GM23338 (cell line): ENCODE measurements around the gene SORBS2. TPM values are rescaled to one million over a fixed set of nuclear protein-coding genes. Genes with fewer than 3 reads are reported as not detected.

Experiments used
- ATAC-seq: fragments of 200-7000 bp; cut with Tn5 transposase; 3 replicates; pipeline ENCODE4 v1.9.1; 2020
- DNase-seq: peaks from one replicate; pipeline ENCODE4 v3.0.0-alpha.2; 2015; ENCODE audit warnings: low spot score
- H2AFZ ChIP-seq: fragments of 200-600 bp; sonication (generic); 2 replicates; pipeline ENCODE4 v1.8.0; 2016; ENCODE audit warnings: antibody characterized with exemption, mild to moderate bottlenecking, moderate library complexity
- H3F3A ChIP-seq: fragments of 200-600 bp; sonication (generic); replicated peaks from 2 replicates; pipeline ENCODE4 v1.8.0; 2017; ENCODE audit warnings: antibody characterized with exemption, mixed run types, low read depth
- H3K27ac ChIP-seq: fragments of 200-600 bp; sonication (generic); 2 replicates; pipeline ENCODE4 v1.6.1; 2016; ENCODE audit warnings: low read depth
- H3K27me3 ChIP-seq: fragments of 200-600 bp; sonication (generic); 2 replicates; pipeline ENCODE4 v1.8.0; 2016; ENCODE audit warnings: mild to moderate bottlenecking, mixed run types, moderate library complexity; ENCODE audit not compliant: insufficient read depth
- H3K36me3 ChIP-seq: fragments of 200-600 bp; sonication (generic); 2 replicates; pipeline ENCODE4 v1.8.0; 2016; ENCODE audit warnings: mild to moderate bottlenecking; ENCODE audit not compliant: insufficient read depth
- H3K4me1 ChIP-seq: fragments of 200-600 bp; sonication (generic); 2 replicates; pipeline ENCODE4 v1.8.0; 2016; ENCODE audit warnings: mild to moderate bottlenecking, moderate library complexity; ENCODE audit not compliant: insufficient read depth
- H3K4me2 ChIP-seq: fragments of 200-600 bp; sonication (generic); 2 replicates; pipeline ENCODE4 v1.7.1; 2017; ENCODE audit warnings: mixed run types
- H3K4me3 ChIP-seq: fragments of 200-600 bp; sonication (generic); 2 replicates; pipeline ENCODE4 v1.6.1; 2016; ENCODE audit warnings: mixed run types
- H3K79me2 ChIP-seq: fragments of 200-600 bp; sonication (generic); replicated peaks from 2 replicates; pipeline ENCODE4 v1.8.0; 2017; ENCODE audit warnings: mild to moderate bottlenecking; ENCODE audit not compliant: insufficient read depth
- H3K9me2 ChIP-seq: fragments of 200-600 bp; sonication (generic); 2 replicates; pipeline ENCODE4 v1.8.0; 2017; ENCODE audit not compliant: insufficient read depth
- H4K20me1 ChIP-seq: fragments of 200-600 bp; sonication (generic); replicated peaks from 2 replicates; pipeline ENCODE4 v1.8.0; 2017; ENCODE audit warnings: mild to moderate bottlenecking; ENCODE audit not compliant: insufficient read depth
- H3K27ac Mint-ChIP-seq: 2 replicates; pipeline ENCODE4 v1.8.0; 2020; ENCODE audit warnings: inconsistent platforms, mild to moderate bottlenecking, moderate library complexity, mixed read lengths
- H3K27me3 Mint-ChIP-seq: 3 replicates; pipeline ENCODE4 v1.8.0; 2022; ENCODE audit warnings: low read depth, mild to moderate bottlenecking, moderate library complexity, mixed read lengths, inconsistent platforms; ENCODE audit not compliant: insufficient read depth, poor library complexity
- H3K36me3 Mint-ChIP-seq: 3 replicates; pipeline ENCODE4 v1.8.0; 2021; ENCODE audit warnings: low read depth, mild to moderate bottlenecking, inconsistent platforms, moderate library complexity, mixed read lengths
- H3K4me1 Mint-ChIP-seq: 3 replicates; pipeline ENCODE4 v1.8.0; 2020; ENCODE audit warnings: mild to moderate bottlenecking, inconsistent platforms, mixed read lengths
- H3K4me3 Mint-ChIP-seq: 3 replicates; pipeline ENCODE4 v1.8.0; 2021; ENCODE audit warnings: moderate library complexity, mild to moderate bottlenecking, inconsistent platforms, mixed read lengths
- H3K9me3 Mint-ChIP-seq: 3 replicates; pipeline ENCODE4 v1.8.0; 2020; ENCODE audit warnings: moderate library complexity, mild to moderate bottlenecking, inconsistent platforms, mixed read lengths
- CREB1 ChIP-seq: fragments of 250-450 bp; sonication (Bioruptor Pico); IDR thresholded peaks from 2 replicates; pipeline ENCODE4 v1.5.0; 2020; ENCODE audit warnings: low read depth, mild to moderate bottlenecking, moderate library complexity
- EZH2 ChIP-seq: fragments of 200-600 bp; sonication (generic); IDR thresholded peaks from one replicate; pipeline ENCODE4 v1.8.0; 2017; ENCODE audit warnings: antibody characterized with exemption, mild to moderate bottlenecking, low read depth; ENCODE audit not compliant: unreplicated experiment
- EZH2phosphoT487 ChIP-seq: fragments of 200-600 bp; sonication (generic); IDR thresholded peaks from one replicate; pipeline ENCODE4 v1.8.1; 2018; ENCODE audit warnings: antibody characterized with exemption; ENCODE audit not compliant: unreplicated experiment
- JUNB ChIP-seq: IDR thresholded peaks from one replicate; pipeline ENCODE4 v1.6.1; 2016; ENCODE audit warnings: antibody characterized with exemption; ENCODE audit not compliant: unreplicated experiment
- NANOG ChIP-seq: IDR thresholded peaks from 2 replicates; pipeline ENCODE4 v1.6.1; 2016; ENCODE audit warnings: antibody characterized with exemption, borderline replicate concordance
- POLR2AphosphoS5 ChIP-seq: IDR thresholded peaks from 2 replicates; pipeline ENCODE4 v1.6.1; 2016; ENCODE audit warnings: antibody characterized with exemption, low read depth
- STAT1 ChIP-seq: IDR thresholded peaks from one replicate; pipeline ENCODE4 v1.6.1; 2016; ENCODE audit warnings: antibody characterized with exemption; ENCODE audit not compliant: unreplicated experiment
- ZNF114 ChIP-seq: fragments of 250-450 bp; sonication (Bioruptor Pico); IDR thresholded peaks from 2 replicates; pipeline ENCODE4 v1.5.0; 2020; ENCODE audit warnings: mild to moderate bottlenecking, moderate library complexity
- ZNF331 ChIP-seq: fragments of 250-450 bp; sonication (Bioruptor Pico); IDR thresholded peaks from 2 replicates; pipeline ENCODE4 v1.5.0; 2020; ENCODE audit warnings: low read depth, mild to moderate bottlenecking, moderate library complexity
- polyA plus RNA-seq: library from polyadenylated mRNA; unstranded; fragments of >200 nt; fragmentation: Nextera tagmentation; extraction: Ambion mirVana; gene quantifications from 2 replicates; pipeline ENCODE4 v1.2.1, GENCODE V29; 2016
- total RNA-seq: library from RNA; depleted of rRNA; stranded (reverse); fragments of >200 nt; shearing (Covaris generic); gene quantifications from 2 replicates; pipeline ENCODE4 v1.2.3, GENCODE V29; 2014
- TF ChIP-seq, protein P1 (sequence below), 2 experiments: fragments of 200-600 bp in 1 of 2; sonication (generic) in 1 of 2; conservative IDR thresholded peaks; 2 replicates each; pipeline versions ENCODE4 v1.5.1 to v1.6.1; 2016 to 2017; ENCODE audit warnings: antibody characterized with exemption in 2 of 2, low read depth in 2 of 2, mild to moderate bottlenecking in 2 of 2, moderate library complexity in 1 of 2
- TF ChIP-seq, protein P2 (sequence below): fragments of 250-450 bp; sonication (Bioruptor Pico); IDR thresholded peaks from 2 replicates; pipeline ENCODE4 v1.5.0; 2020; ENCODE audit warnings: mild to moderate bottlenecking, moderate library complexity
- TF ChIP-seq, protein P3 (sequence below): IDR thresholded peaks from 2 replicates; pipeline ENCODE4 v1.6.1; 2016; ENCODE audit warnings: antibody characterized with exemption
- TF ChIP-seq, protein P4 (sequence below): IDR thresholded peaks from one replicate; pipeline ENCODE4 v1.6.1; 2018; ENCODE audit warnings: antibody characterized with exemption; ENCODE audit not compliant: unreplicated experiment

SORBS2 gene
- total and polyA plus RNA-seq, 2 experiments from 2014 or later = 17.8 to 27.6 TPM

DNA sequence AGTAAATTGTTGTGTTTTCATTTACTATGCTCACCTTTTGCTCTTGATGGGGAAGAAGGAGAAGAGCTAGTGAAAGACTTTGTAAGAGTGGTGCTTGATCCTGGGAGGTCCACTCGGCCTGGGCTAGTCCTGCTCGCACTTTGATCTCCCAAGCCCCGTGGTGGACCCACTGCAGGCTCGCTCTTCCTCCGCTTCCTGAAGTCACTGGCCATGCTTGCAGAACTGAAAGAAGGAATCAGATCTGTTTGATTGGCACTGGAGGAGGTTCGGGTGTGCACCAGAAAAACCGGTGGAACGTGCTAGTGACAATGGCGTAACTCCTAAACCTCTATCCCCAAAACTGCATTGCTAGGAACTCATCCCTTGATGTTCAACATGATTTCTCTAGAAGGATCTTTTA lies 185.2 kb downstream of the SORBS2 start (continued):
- TF ChIP-seq POLR2AphosphoS5 (no peak), CREB1 (no peak), STAT1 (no peak), EZH2phosphoT487 (no peak), NANOG (no peak), ZNF331 (CRISPR knock-in tag) (no peak)
- TF ChIP-seq, protein P1, sequence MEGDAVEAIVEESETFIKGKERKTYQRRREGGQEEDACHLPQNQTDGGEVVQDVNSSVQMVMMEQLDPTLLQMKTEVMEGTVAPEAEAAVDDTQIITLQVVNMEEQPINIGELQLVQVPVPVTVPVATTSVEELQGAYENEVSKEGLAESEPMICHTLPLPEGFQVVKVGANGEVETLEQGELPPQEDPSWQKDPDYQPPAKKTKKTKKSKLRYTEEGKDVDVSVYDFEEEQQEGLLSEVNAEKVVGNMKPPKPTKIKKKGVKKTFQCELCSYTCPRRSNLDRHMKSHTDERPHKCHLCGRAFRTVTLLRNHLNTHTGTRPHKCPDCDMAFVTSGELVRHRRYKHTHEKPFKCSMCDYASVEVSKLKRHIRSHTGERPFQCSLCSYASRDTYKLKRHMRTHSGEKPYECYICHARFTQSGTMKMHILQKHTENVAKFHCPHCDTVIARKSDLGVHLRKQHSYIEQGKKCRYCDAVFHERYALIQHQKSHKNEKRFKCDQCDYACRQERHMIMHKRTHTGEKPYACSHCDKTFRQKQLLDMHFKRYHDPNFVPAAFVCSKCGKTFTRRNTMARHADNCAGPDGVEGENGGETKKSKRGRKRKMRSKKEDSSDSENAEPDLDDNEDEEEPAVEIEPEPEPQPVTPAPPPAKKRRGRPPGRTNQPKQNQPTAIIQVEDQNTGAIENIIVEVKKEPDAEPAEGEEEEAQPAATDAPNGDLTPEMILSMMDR (conservative IDR thresholded peaks at IDR 0.05; ENCODE audit: low read depth in 2 of 2) = no peak

DNA sequence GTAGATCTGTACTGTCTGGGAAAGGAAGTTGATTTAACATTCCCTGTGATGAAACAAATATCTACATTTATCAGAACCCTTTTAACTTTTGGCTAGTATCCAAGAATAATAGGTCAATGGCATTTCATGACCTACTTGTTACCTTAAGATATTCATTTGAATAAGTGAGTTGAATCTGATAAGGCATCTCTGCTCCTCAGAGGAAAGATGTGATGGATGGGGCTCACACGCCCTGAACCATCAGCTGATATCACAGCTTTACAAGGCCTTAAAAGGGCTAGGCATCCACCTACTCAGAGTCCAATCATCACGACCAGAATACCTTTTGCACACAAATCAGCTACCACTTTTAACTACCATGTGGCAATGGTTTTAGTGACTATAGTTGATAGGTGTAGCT lies 186.5 kb downstream of the SORBS2 start:
- H3K9me2 ChIP-seq = peaks cover 12% of the 10 kb centered on the region; the same call in 1 of the 2 replicates
- peaks cover 26% of the 10 kb centered on the region for H3K36me3 Mint-ChIP-seq
- H3K27me3 Mint-ChIP-seq = no peaks in the 10 kb centered on the region
- no peak overlapping the region for H2AFZ ChIP-seq
- no peak overlapping the region for H3K27ac Mint-ChIP-seq
- H3F3A ChIP-seq = no peaks in the 10 kb centered on the region
- no peak overlapping the region for H3K27ac ChIP-seq
- no peaks in the 10 kb centered on the region for H3K9me3 Mint-ChIP-seq
- H3K4me2 ChIP-seq = no peak overlapping the region
- DNase-seq (no peak), ATAC-seq (no peak)
- no peaks in the 10 kb centered on the region for H3K4me1 Mint-ChIP-seq
- H3K27me3 ChIP-seq = no peaks in the 10 kb centered on the region
- no peak overlapping the region for H3K4me3 ChIP-seq
- H3K79me2 ChIP-seq = no peaks in the 10 kb centered on the region
- H4K20me1 ChIP-seq = no peaks in the 10 kb centered on the region
- H3K4me1 ChIP-seq = no peaks in the 10 kb centered on the region
- no peaks in the 10 kb centered on the region for H3K36me3 ChIP-seq
- H3K4me3 Mint-ChIP-seq = no peak overlapping the region
- TF ChIP-seq, protein P2, sequence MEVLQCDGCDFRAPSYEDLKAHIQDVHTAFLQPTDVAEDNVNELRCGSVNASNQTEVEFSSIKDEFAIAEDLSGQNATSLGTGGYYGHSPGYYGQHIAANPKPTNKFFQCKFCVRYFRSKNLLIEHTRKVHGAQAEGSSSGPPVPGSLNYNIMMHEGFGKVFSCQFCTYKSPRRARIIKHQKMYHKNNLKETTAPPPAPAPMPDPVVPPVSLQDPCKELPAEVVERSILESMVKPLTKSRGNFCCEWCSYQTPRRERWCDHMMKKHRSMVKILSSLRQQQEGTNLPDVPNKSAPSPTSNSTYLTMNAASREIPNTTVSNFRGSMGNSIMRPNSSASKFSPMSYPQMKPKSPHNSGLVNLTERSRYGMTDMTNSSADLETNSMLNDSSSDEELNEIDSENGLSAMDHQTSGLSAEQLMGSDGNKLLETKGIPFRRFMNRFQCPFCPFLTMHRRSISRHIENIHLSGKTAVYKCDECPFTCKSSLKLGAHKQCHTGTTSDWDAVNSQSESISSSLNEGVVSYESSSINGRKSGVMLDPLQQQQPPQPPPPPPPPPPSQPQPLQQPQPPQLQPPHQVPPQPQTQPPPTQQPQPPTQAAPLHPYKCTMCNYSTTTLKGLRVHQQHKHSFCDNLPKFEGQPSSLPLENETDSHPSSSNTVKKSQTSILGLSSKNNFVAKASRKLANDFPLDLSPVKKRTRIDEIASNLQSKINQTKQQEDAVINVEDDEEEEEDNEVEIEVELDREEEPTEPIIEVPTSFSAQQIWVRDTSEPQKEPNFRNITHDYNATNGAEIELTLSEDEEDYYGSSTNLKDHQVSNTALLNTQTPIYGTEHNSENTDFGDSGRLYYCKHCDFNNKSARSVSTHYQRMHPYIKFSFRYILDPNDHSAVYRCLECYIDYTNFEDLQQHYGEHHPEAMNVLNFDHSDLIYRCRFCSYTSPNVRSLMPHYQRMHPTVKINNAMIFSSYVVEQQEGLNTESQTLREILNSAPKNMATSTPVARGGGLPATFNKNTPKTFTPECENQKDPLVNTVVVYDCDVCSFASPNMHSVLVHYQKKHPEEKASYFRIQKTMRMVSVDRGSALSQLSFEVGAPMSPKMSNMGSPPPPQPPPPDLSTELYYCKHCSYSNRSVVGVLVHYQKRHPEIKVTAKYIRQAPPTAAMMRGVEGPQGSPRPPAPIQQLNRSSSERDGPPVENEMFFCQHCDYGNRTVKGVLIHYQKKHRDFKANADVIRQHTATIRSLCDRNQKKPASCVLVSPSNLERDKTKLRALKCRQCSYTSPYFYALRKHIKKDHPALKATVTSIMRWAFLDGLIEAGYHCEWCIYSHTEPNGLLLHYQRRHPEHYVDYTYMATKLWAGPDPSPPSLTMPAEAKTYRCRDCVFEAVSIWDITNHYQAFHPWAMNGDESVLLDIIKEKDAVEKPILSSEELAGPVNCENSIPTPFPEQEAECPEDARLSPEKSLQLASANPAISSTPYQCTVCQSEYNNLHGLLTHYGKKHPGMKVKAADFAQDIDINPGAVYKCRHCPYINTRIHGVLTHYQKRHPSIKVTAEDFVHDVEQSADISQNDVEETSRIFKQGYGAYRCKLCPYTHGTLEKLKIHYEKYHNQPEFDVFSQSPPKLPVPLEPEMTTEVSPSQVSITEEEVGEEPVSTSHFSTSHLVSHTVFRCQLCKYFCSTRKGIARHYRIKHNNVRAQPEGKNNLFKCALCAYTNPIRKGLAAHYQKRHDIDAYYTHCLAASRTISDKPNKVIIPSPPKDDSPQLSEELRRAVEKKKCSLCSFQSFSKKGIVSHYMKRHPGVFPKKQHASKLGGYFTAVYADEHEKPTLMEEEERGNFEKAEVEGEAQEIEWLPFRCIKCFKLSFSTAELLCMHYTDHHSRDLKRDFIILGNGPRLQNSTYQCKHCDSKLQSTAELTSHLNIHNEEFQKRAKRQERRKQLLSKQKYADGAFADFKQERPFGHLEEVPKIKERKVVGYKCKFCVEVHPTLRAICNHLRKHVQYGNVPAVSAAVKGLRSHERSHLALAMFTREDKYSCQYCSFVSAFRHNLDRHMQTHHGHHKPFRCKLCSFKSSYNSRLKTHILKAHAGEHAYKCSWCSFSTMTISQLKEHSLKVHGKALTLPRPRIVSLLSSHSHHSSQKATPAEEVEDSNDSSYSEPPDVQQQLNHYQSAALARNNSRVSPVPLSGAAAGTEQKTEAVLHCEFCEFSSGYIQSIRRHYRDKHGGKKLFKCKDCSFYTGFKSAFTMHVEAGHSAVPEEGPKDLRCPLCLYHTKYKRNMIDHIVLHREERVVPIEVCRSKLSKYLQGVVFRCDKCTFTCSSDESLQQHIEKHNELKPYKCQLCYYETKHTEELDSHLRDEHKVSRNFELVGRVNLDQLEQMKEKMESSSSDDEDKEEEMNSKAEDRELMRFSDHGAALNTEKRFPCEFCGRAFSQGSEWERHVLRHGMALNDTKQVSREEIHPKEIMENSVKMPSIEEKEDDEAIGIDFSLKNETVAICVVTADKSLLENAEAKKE (CRISPR knock-in tag) = no peak
- TF ChIP-seq ZNF331 (CRISPR knock-in tag) = no peak
- no peak for TF ChIP-seq NANOG
- TF ChIP-seq EZH2 = no peak
- TF ChIP-seq EZH2phosphoT487 = no peak
- no peak for TF ChIP-seq ZNF114 (CRISPR knock-in tag)
- TF ChIP-seq POLR2AphosphoS5 = no peak
- no peak for TF ChIP-seq JUNB
- TF ChIP-seq STAT1 = no peak
- TF ChIP-seq, protein P3, sequence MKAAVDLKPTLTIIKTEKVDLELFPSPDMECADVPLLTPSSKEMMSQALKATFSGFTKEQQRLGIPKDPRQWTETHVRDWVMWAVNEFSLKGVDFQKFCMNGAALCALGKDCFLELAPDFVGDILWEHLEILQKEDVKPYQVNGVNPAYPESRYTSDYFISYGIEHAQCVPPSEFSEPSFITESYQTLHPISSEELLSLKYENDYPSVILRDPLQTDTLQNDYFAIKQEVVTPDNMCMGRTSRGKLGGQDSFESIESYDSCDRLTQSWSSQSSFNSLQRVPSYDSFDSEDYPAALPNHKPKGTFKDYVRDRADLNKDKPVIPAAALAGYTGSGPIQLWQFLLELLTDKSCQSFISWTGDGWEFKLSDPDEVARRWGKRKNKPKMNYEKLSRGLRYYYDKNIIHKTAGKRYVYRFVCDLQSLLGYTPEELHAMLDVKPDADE = no peak
- TF ChIP-seq, protein P4, sequence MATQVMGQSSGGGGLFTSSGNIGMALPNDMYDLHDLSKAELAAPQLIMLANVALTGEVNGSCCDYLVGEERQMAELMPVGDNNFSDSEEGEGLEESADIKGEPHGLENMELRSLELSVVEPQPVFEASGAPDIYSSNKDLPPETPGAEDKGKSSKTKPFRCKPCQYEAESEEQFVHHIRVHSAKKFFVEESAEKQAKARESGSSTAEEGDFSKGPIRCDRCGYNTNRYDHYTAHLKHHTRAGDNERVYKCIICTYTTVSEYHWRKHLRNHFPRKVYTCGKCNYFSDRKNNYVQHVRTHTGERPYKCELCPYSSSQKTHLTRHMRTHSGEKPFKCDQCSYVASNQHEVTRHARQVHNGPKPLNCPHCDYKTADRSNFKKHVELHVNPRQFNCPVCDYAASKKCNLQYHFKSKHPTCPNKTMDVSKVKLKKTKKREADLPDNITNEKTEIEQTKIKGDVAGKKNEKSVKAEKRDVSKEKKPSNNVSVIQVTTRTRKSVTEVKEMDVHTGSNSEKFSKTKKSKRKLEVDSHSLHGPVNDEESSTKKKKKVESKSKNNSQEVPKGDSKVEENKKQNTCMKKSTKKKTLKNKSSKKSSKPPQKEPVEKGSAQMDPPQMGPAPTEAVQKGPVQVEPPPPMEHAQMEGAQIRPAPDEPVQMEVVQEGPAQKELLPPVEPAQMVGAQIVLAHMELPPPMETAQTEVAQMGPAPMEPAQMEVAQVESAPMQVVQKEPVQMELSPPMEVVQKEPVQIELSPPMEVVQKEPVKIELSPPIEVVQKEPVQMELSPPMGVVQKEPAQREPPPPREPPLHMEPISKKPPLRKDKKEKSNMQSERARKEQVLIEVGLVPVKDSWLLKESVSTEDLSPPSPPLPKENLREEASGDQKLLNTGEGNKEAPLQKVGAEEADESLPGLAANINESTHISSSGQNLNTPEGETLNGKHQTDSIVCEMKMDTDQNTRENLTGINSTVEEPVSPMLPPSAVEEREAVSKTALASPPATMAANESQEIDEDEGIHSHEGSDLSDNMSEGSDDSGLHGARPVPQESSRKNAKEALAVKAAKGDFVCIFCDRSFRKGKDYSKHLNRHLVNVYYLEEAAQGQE = no peak
- TF ChIP-seq CREB1 = no peak
